Dermis microvascular lymphatic vessel endothelial cell (primary cell): ENCODE results near the gene TUBA8. TPM values are rescaled to one million over a fixed set of nuclear protein-coding genes. Genes with fewer than 3 reads are reported as not detected.
"Not testable (repeated sequence)": the region's sequence is repeated elsewhere in the genome, so short reads cannot be mapped to it uniquely, and the experiment has no call there.

Experiments used
- DNase-seq, 2 donors: peaks; one replicate each; pipeline versions ENCODE4 v3.0.0 to v3.0.0-alpha.2; 2010; ENCODE audit warnings: low read depth in 2 of 2
- total RNA-seq: library from RNA; depleted of rRNA; stranded (reverse); fragments of >200 nt; gene quantifications from 2 replicates; pipeline ENCODE4 v1.2.1, GENCODE V29; 2014

TUBA8 gene
- 0.63 and 0.77 TPM in 2 replicates for total RNA-seq

DNA sequence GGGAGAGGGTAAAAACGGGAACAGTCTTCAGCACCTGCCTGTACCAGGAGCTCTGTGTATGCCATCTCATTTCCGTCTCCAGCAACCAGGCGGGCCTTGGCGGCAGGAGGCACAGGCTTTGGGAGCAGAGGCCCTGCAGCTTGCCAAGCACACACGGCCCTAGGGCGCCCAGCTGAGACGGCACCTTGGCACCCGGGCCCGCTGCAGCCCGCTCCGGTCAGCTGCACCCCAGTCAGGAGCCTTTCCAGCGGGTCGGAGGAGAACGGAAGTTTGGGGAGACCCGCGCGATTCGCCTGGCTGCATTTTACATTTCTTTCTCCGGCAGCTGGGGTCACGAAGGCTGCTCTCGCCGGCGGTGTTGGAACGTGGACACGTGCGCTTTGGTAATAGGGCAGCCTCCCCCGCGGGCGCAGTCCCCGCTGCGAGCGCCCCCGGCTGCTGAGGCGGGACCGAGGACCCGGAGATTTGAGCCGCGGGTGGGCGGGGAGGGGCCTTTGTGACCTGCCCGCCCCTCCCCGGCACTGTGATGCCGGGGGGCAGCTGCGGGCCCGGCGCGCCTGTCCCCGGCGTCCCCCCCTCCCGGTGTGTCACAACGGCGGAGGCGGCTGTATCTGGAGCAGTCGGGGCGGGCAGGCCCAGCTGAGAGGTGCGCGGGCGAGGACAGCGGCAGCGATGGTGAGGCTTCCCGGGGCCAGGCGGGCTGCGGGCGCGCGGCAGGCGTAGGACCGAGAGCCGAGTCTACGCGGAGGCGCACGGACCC, at the start of gene TUBA8:
Gene TUBA8 (plus strand): TSS at position 616 of the 760 bp plus-strand sequence. CDS start 57 bp downstream, at position 673.
- DNase-seq = peak in 1 of 2 donors; percentile 52

DNA sequence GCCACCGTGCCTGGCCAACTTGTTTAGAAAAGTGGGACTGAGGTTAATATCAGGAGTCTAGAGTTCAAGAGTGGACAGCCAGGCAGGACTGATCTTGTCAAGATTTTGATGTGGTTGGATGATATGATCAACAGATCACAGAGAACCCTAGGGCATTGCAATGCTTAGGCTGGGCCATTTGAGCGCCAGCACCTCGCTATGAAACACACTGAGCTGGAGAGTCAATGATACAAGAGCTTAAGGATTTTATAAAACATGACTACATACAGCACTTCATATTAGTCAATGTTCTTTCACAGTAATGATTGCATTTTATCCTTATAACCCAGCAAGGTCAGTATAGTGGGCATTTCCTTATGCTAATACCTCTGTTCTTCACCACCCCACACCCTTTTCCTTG, 48.2 kb upstream of the TUBA8 start:
- DNase-seq = no peak

DNA sequence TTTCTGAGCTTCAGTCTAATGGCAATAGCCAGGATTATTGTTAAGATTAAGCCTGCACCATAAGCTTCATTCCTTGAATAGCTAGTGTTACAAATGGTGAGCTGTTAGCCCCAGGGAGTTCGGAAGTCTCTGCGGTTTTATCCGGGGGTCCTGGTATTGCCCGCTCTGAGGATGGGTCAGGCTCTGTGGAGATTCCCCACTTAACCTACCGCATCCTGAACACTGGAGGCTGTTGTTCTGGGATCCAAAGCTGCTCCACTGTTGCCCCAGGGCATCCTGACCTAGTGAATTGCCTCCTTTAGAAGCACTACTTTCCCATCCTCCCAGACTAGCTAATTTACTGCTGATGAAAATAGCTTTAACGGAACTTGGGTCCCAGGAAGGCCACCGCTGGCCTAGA, 47.3 kb upstream of the TUBA8 start:
- DNase-seq = no peak

DNA sequence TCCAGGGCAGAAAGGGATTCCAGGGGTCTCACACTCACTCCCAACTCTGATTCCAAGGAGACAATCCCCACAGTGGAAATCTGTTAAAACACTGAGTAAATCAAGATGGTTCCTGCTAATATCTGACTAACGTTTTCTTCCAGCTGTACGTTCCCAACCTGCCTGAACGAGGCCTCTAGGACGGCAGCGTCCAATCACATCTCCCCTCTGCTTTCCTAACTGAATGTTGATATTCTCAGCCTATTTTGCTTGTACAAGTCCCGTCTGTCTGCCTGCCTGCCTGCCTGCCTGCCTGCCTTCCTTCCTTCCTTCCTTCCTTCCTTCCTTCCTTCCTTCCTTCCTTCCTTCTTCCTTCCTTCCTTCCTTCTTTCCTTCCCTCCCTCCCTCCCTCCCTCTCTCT, 46.9 kb upstream of the TUBA8 start:
- DNase-seq = not testable (repeated sequence)

DNA sequence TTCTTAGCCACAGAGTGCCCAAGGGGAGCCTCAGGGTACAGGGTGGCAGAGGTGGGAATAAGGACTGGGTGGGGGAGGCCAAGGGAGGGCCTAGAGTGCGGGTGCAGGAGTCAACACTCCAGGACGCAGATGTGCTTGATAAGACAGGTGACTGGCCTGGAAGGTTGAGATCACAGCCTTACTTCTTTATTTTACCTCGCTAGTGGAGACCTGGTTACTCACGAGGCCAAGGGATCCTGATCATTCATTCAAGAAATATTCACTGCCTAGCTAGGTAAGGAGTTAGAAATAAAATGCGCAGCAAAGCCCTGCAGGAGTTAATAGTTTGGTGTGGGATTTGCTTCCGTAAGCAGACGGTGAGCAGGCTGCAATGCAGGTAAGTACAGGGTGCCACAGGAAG, 46.0 kb upstream of the TUBA8 start:
- DNase-seq = no peak

DNA sequence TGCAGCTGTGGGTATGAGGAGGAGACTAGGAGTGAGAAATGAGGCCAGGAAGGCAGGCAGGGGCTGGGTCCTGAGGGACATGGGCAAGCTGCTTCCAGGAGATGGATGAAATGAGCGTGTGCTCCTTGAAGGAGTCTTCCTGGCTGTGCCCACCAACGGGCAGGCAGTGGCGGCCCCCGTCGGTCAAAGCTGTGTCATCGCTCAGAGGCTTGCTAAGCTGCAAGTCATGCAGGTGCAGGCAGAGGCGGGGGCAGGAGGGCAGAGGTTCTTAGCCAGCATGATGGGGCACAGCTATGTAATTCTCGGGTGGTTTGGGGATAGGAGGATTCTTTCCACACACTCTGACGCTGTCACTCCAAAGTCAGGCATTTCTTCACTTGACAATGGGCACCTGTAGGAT, 45.4 kb upstream of the TUBA8 start:
- DNase-seq = no peak

DNA sequence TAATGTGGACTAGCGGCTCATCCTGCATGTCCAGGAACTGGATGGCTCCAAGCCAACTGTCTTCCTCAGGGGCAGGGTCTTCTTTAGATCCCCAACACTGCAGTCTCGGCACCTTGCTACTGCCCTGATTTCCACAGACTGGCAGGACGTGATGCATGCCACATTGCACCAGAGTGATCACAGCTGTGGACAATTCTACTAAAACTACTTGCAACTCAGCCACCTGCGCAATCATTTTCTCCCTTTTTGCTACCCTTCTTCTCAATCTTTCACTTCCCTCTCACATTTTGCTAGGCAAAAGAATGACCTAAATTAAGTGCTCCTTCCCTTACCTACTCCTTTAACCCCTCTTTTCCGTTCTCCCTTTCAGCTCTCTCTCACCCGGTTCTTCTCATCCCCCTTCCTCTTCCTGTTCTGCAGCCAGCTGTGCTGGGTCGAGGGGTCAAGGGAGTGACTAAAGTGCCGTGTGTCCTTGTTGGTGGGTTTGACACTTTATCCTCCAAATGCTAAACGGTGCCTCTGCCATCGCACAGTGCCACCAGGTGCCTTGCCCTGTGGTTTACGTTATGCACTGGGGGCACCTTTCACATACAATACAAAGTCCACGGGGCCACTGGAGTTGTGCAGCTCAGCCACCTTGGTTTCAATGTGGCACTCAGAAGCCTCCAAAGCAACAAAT, 44.3 kb upstream of the TUBA8 start:
- DNase-seq = no peak

DNA sequence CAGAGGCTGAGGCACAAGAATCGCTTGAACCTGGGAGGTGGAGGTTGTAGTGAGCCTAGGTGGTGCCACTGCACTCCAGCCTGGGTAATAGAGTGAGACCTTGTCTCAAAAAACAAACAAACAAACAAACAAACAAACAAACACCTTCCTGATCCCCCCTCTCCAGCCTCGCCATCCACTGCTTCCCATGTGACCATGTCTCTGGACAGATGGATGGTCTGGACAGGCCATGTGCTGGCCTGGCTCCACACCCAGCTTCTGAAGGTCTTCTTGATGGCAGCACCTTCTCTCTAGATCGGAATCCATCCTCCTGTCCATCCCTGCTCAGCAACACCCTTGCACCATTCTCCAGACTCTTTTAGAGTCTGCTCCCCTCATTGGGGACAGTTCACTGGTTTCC, 43.5 kb upstream of the TUBA8 start:
- no peak for DNase-seq

DNA sequence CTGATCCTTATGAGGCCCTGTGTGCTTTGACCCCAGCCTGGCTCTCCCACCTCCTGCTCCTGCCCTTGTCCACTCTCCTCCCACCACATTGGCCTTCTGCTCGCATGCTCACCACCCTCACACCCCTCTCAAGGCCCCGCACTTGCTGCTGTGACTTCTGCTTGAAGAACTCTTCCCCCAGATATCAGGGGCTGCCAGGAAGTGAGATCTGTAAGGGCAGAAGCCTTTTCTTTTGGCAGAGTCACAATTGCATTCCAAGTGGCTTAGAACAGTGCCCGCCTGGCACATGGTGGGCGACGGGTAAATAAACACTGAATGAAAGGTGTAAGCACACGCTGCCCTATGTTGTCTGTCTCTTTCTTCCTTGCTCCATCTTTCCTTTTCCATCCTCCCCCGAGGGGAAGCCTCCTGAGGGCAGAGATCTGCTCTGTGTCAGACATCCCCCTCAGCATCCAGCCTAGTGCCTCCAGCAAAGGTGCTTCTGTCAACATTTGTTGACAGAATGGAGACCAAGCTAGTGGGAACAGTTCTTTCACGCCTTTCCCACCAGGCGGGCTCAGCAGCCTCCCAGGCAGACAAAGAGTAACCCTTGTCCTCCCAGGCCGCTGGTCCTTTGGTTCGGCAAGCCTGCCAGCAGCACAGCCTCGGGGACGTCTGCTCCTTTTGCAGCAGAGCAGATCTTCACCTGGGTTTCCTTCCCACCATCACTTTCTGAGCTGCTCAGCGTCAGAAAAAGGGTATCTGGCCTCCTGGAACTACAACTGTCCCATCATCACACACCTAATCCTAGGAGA, 42.9 kb upstream of the TUBA8 start:
- no peak for DNase-seq

DNA sequence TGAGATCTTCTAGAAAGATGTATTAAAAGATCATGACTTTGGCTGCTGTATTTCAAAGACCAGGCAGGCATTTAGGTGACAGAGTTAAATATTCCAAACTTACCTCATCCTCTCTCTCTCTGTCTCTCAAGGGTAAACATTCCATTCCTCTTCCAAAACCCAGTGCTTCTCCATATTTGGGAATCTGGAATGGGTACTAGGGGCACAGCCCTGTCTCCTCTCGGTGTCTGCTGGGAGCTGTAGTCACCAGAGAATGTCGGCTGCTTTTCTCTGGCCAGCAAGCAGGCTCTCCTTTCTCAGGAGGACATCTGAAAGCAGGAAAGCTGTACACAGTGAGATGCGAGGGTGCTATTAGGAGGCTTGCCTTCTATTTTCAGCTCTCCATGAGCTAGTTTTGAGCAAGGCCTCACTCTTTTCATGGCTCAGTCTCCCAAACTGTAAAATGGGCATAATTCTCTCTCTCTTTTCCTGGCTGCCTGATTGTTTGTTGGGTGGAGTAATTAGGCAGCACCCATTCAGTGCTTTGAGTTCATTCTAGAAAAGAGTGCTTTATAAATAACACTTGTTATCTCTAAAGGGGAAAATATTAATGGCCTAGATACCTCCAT, 42.1 kb upstream of the TUBA8 start:
- DNase-seq = no peak

DNA sequence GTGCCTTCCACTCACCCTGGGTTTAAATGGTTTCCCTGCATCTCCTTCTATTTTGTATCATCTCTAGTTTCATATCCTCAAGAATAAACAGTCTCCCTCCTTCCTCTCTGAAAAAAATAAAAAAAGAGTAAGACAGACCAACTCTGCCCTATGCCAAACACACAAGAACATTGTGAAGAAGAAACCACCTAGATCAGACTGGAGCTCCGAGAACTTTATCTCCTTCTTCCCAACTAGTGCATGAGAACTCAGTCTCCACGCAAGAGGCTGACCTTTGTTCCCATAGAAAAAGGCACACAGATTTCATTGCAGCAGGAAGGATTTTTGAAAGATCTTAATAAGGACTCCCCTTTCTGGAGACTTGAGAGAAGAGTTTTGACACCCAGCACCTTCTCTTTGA, 41.6 kb upstream of the TUBA8 start:
- no peak for DNase-seq

DNA sequence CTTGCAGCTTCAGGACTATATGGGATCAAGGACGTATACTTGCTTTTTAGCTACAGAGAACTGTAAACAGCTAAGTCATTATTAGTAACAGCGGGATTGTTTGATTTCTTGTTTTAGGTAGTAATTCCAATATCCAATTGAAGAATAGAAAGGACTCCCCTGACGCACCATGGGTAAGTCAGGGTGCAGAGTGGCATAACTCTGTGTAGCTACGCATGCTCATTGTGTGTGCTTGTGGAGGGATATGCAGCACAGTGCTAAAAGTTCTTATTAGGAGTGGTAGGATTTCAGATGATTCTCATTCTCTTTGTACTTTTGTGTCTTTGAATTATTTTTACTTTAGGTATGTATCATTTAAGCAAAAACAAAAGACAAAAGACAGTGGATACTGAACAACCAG, 40.6 kb upstream of the TUBA8 start:
- DNase-seq = no peak

DNA sequence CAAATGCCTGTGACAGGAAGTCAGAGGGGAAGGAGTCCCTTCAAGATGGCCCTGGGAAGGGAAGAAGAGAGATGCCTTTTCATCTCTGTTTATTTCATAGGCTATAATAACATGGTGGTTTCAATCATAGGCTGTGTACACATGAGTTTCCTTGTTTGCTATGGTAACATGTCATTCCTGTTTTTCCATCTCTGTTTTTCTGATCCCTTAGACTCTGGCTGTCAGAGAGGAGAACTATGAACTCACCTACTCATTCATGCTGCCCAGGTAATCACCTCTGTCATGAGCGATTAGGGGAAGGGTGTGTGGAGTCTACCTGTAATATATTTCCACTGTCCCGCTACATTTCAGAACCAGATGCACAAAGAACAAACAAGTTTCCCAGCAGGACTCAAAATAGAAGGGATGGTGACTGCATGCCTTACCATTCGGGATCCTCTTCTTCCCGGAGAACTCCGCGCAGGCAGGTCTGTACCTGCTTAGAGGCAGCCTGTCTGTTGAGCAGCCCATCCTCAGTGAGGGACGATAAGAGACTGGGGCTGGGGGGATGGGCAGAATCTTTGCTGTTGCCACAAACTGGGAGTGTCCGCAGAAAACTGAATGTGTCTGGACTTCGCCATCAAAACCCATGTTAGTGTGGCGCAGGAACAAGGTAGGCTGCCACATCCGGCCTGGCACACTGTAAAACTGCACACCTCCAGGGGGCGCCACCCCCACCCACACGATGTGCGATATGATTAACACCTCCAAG, 39.9 kb upstream of the TUBA8 start:
- no peak for DNase-seq

DNA sequence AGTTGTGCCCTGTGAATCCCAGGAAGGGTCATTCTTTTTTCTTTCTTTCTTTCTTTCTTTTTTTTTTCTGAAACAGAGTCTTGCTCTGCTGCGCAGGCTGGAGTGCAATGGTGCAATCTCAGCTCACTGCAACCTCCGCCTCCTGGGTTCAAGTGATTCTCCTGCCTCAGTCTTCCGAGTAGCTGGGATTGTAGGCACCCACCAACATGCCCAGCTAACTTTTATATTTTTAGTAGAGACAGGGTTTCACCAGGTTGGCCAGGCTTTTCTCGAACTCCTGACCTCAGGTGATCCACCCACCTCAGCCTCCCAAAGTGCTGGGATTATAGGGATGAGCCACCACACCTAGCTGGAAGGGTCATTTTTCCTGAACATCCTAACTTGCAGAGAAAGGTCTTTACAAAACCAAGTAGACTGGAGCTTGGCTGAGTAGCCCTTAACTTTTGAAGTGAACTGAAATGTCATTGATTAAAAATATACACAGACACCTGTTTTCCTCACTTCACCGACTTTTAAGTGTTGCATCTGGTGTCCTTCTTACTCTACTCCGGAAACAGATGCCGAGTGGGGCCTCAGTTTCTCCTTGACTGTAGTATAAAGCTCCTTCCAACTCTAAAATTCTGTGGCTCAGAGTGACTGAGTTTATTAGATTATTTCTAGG, 39.2 kb upstream of the TUBA8 start:
- not testable (repeated sequence) for DNase-seq

DNA sequence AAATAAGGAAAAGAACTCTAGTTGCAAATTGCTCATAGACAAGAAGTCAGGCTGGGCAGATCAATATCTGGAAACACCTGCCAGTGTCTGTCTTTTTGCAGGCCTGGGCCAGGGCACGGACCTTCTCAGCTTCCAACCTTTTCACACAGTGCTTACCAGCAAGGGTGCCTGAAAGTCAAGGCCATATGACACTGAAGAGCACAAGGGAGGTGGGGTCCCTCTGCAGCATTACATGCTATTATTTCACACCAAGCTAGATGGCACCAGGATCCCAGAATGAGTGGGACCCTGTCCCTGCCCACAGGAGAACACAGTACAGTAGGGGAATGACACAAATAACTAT, 38.7 kb upstream of the TUBA8 start:
- no peak for DNase-seq

DNA sequence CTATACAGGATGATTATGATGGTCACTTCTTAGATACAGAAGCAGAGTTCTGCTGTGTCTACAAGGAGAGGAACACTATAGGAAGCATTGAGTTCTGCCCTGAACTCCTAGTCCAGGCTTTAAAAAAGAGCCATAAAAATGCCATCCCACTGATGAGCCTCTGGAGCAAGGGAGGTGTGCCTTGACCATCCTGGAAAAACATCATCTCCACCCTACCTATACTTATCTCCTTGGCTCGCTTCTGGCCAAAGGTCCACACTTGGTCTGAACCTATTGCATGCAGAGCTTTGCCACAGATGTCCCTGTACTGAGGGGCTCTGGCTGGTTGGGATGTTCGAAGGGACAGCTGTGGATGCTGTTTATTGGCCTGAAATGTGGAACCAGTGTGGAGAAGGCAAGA, 37.1 kb upstream of the TUBA8 start:
- DNase-seq = no peak

DNA sequence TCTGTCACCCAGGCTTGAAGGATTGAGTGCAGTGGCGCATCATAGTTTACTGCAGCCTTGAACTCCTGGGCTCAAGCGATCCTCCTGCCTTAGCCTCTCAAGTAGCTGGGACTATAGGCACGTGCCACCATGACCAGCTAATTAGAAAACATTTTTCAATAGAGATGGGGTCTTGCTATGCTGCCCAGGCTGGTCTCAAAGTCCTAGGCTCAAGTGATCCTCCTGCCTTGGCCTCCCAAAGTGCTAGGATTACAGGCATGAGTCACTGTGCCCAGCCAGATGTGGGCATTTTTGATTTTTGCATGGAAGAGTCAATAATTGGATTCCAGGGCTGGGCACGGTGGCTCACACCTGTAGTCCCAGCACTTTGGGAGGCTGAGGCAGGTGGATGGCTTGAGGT, 36.7 kb upstream of the TUBA8 start:
- not testable (repeated sequence) for DNase-seq

DNA sequence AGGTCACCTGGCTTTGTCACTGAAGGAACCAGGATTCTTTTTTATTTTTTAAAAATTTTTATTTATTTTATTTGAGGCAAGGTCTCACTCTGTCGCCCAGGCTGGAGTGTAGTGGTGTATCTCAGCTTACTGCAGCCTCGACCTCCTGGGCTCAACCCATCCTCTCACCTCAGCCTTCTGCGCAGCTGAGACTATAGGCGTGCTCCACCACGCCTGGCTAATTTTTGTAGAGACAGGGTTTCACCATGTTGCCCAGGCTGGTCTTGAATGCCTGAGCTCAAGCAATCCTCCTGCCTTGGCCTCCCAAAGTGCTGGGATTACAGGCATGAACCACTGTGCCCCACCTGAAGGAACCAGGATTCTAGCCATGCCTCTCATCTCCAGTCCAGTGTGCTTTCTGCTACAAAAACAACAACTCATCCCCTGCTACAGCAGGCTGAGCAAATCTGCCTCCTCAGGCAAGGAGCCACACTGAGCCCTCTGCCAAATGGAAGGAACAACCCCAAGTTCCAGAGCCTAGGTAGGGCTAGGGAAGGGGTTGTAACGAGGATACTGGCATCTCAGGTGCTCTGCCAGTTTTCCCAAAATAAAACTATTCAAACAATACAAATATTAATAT, 35.4 kb upstream of the TUBA8 start:
- DNase-seq = no peak

DNA sequence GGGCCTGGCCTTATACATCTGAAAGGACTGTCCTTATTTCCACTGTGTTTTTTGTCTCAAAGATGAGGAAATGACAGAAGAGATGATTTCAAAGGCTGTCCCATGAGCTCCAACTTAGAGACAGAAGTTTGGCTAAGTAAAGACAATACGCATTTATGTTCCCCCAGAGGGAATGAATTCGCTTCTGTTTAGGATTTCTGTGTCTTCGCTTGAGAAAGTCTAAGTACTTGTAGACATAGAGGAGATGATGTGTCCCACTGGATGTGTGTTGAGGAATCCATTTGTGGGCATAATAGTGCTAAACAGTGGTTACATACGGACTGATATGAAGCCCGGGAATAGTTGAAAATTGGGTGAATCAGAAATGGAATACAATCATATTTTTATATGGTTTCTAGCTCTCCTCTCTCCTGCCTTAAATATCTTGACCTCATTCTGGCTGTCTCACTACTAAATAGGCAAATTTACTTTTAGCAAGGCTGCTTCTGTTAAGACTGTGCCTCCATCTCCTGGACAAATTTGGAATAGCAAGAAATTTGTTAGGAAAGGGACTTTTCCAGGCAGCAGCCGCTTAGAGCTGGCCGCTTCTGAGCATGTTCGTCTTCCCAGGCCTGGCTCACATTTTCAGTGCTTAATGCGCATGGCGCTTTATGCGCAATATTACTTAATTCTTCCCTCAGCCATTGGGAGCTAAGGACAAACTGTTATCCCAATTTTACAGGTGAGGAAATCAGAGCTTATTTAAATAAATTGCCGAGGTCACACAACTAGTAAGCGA, 34.7 kb upstream of the TUBA8 start:
- peak; percentile 81 to 89 for DNase-seq
